NB4 (cell line): ENCODE measurements around the gene CCHCR1.

Source experiments
- POLR2A ChIP-seq: IDR thresholded peaks from 2 replicates; pipeline ENCODE4 v1.6.1; 2011; ENCODE audit warnings: mild to moderate bottlenecking; ENCODE audit not compliant: insufficient read length; ENCODE audit errors: extremely low read depth
- TF ChIP-seq, protein P1 (sequence below): IDR thresholded peaks from one replicate; pipeline ENCODE4 v1.5.1; 2012; ENCODE audit warnings: low read depth, low read length
- TF ChIP-seq, protein P2 (sequence below): IDR thresholded peaks from 2 replicates; pipeline ENCODE4 v1.6.1; 2011; ENCODE audit warnings: low read depth, low read length

DNA sequence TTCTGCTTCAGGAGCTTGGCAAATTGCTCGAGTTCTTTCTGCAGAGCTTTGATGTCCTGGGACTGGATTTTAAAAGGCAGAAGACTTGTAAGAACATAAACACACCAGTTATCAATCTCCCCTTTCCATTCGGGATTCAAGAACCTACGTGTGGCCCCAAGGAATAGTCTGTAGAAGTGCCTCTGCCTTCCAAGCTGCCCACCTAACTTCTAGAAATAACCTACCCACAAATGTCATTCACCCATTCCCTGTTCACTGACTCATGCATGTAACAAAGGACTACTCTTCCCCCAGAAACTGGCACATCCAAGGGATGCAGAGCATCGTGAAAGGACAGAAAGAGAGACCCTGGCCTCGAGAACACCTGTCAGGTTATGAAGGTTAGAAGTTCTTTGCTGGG is 8.4 kb upstream of the CCHCR1 start:
- no peak for TF ChIP-seq POLR2A
- TF ChIP-seq, protein P1, sequence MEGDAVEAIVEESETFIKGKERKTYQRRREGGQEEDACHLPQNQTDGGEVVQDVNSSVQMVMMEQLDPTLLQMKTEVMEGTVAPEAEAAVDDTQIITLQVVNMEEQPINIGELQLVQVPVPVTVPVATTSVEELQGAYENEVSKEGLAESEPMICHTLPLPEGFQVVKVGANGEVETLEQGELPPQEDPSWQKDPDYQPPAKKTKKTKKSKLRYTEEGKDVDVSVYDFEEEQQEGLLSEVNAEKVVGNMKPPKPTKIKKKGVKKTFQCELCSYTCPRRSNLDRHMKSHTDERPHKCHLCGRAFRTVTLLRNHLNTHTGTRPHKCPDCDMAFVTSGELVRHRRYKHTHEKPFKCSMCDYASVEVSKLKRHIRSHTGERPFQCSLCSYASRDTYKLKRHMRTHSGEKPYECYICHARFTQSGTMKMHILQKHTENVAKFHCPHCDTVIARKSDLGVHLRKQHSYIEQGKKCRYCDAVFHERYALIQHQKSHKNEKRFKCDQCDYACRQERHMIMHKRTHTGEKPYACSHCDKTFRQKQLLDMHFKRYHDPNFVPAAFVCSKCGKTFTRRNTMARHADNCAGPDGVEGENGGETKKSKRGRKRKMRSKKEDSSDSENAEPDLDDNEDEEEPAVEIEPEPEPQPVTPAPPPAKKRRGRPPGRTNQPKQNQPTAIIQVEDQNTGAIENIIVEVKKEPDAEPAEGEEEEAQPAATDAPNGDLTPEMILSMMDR, result no peak
- TF ChIP-seq, protein P2, sequence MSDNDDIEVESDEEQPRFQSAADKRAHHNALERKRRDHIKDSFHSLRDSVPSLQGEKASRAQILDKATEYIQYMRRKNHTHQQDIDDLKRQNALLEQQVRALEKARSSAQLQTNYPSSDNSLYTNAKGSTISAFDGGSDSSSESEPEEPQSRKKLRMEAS, result no peak
